ENCODE measurements around the gene PSMB10.

- TF ChIP-seq CTCF (IDR thresholded peaks at IDR 0.05) (no peak), POLR2A (IDR thresholded peaks at IDR 0.05) (no peak)
These were observed 40.4 kb upstream of the PSMB10 start for GRCh38 chr16:67977005-67977404.
